ENCODE measurements around the gene LEKR1.

LEKR1 gene

DNA sequence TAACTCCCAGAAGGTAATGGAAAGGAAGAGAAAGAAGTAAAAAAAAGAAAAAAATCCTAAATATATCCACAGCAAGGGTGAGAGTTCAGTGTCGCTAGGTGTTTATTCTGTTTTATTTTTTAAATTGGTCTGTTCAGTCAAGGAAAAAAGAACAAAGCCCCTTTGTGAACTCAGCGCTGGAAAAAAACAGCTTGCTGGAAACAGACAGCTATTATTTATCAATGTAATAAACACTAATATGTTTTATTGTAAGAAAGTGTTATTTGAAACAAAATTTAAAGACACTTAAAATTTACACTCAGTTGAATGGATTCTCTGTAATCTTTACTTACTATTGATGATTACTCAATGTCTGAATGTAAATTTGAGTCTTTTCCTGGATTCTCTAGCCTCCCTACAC lies 32.3 kb upstream of the LEKR1 start:
- H3K4me3 ChIP-seq (ENCODE audit: low read depth, low read length): no peak overlapping the region
- H3K4me1 ChIP-seq (ENCODE audit: control insufficient read depth, insufficient read depth, low read length): no peaks in the 10 kb centered on the region
- no peak overlapping the region for H3K27ac ChIP-seq (ENCODE audit: extremely low read depth, low read depth, low read length)
- TF ChIP-seq ZBTB1 (tag by site-specific recombination; IDR thresholded peaks at IDR 0.05) (no peak), ZNF670 (tag by site-specific recombination; IDR thresholded peaks at IDR 0.05; ENCODE audit: low read depth) (no peak), ZNF266 (tag by site-specific recombination; IDR thresholded peaks at IDR 0.05; ENCODE audit: low read depth) (no peak), ZNF157 (tag by site-specific recombination; IDR thresholded peaks at IDR 0.05) (no peak), ZNF654 (tag by site-specific recombination; IDR thresholded peaks at IDR 0.05; ENCODE audit: low read depth) (no peak), ZNF155 (tag by site-specific recombination; IDR thresholded peaks at IDR 0.05) (no peak), HOXA7 (CRISPR knock-in tag; IDR thresholded peaks at IDR 0.05; ENCODE audit: borderline replicate concordance) (no peak)
- TF ChIP-seq, protein P1, sequence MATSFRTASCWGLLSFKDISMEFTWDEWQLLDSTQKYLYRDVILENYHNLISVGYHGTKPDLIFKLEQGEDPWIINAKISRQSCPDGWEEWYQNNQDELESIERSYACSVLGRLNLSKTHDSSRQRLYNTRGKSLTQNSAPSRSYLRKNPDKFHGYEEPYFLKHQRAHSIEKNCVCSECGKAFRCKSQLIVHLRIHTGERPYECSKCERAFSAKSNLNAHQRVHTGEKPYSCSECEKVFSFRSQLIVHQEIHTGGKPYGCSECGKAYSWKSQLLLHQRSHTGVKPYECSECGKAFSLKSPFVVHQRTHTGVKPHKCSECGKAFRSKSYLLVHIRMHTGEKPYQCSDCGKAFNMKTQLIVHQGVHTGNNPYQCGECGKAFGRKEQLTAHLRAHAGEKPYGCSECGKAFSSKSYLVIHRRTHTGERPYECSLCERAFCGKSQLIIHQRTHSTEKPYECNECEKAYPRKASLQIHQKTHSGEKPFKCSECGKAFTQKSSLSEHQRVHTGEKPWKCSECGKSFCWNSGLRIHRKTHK (tag by site-specific recombination; IDR thresholded peaks at IDR 0.05): no peak
- TF ChIP-seq, protein P2, sequence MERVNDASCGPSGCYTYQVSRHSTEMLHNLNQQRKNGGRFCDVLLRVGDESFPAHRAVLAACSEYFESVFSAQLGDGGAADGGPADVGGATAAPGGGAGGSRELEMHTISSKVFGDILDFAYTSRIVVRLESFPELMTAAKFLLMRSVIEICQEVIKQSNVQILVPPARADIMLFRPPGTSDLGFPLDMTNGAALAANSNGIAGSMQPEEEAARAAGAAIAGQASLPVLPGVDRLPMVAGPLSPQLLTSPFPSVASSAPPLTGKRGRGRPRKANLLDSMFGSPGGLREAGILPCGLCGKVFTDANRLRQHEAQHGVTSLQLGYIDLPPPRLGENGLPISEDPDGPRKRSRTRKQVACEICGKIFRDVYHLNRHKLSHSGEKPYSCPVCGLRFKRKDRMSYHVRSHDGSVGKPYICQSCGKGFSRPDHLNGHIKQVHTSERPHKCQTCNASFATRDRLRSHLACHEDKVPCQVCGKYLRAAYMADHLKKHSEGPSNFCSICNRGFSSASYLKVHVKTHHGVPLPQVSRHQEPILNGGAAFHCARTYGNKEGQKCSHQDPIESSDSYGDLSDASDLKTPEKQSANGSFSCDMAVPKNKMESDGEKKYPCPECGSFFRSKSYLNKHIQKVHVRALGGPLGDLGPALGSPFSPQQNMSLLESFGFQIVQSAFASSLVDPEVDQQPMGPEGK (tag by site-specific recombination; IDR thresholded peaks at IDR 0.05): no peak
- no peaks in the 10 kb centered on the region for H3K9me3 ChIP-seq (ENCODE audit: control insufficient read depth, insufficient read depth, low read depth, low read length)
- H3K36me3 ChIP-seq (ENCODE audit: control insufficient read depth in 2 of 2, insufficient read depth in 1 of 2, low read length in 2 of 2): no peaks in the 10 kb centered on the region
- ChIA-PET CTCF (interaction anchor here (1.3 kb wide), 1 partner anchor 20 kb away, joined by 3 read pairs; no protein-coding TSS in a partner anchor), POLR2A (no interaction called here)

DNA sequence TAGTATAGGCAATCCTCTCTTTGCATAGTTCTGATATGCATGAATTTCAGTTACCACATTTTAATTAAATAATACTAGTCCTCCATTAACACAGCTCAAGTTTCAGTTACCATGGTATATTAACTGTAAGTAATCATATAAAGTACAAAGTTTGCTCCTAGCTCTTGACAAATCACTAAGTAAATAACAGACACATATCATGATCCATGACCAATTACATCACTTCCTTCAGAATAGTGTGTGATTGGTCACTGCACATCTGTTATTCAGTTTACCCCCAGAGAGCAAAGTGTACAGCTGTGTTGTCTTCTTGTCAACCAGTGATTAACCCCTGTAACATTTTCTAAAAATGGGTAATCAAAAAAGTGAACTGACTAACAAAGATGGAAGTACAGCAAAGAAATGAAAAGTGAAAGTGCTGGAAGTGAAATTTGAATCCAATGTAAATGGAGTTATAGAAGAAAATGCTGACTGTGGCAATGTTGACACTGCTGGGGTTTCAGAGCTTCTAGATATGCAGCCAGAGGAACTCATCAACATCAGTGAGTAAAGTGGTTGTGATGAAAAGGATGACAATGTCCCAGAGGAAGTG lies 30.2 kb upstream of the LEKR1 start:
- Histone ChIP-seq H3K4me1 (ENCODE audit: control insufficient read depth, insufficient read depth, low read length) (no peaks in the 10 kb centered on the region), H3K4me3 (ENCODE audit: low read depth, low read length) (no peak overlapping the region), H3K36me3 (ENCODE audit: control insufficient read depth in 2 of 2, insufficient read depth in 1 of 2, low read length in 2 of 2) (no peaks in the 10 kb centered on the region), H3K9me3 (ENCODE audit: control insufficient read depth, insufficient read depth, low read depth, low read length) (no peaks in the 10 kb centered on the region), H3K27ac (ENCODE audit: extremely low read depth, low read depth, low read length) (no peak overlapping the region)
- TF ChIP-seq ZNF211 (tag by site-specific recombination; IDR thresholded peaks at IDR 0.05; ENCODE audit: low read depth) (no peak), GLIS1 (tag by site-specific recombination; IDR thresholded peaks at IDR 0.05) (no peak), ZNF660 (tag by site-specific recombination; IDR thresholded peaks at IDR 0.05) (no peak), ZNF654 (tag by site-specific recombination; IDR thresholded peaks at IDR 0.05; ENCODE audit: low read depth) (no peak), ZBTB20 (tag by site-specific recombination; IDR thresholded peaks at IDR 0.05) (0 out of 2 replicates have a peak, but pooled peaks have one; percentile 32), PRDM1 (tag by site-specific recombination; IDR thresholded peaks at IDR 0.05) (0 out of 2 replicates have a peak, but pooled peaks have one; percentile 36), ZNF621 (tag by site-specific recombination; IDR thresholded peaks at IDR 0.05) (no peak), ZNF664 (tag by site-specific recombination; IDR thresholded peaks at IDR 0.05) (peak; percentile 74), KLF10 (tag by site-specific recombination; IDR thresholded peaks at IDR 0.05) (no peak), ZNF292 (tag by site-specific recombination; IDR thresholded peaks at IDR 0.05; ENCODE audit: borderline replicate concordance, low read depth) (no peak), ZNF548 (tag by site-specific recombination; IDR thresholded peaks at IDR 0.05) (no peak), OSR2 (tag by site-specific recombination; IDR thresholded peaks at IDR 0.05) (no peak)
- TF ChIP-seq, protein P3, sequence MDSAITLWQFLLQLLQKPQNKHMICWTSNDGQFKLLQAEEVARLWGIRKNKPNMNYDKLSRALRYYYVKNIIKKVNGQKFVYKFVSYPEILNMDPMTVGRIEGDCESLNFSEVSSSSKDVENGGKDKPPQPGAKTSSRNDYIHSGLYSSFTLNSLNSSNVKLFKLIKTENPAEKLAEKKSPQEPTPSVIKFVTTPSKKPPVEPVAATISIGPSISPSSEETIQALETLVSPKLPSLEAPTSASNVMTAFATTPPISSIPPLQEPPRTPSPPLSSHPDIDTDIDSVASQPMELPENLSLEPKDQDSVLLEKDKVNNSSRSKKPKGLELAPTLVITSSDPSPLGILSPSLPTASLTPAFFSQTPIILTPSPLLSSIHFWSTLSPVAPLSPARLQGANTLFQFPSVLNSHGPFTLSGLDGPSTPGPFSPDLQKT (IDR thresholded peaks at IDR 0.05; ENCODE audit: borderline replicate concordance, low read depth, low read length): no peak
- POLR2A ChIA-PET: no interaction called here
- CTCF ChIA-PET: interaction anchor here (0.8 to 0.9 kb wide), 2 partner anchors 8 to 30 kb away, joined by 3 to 4 read pairs; no protein-coding TSS in a partner anchor
